ENCODE measurements around the gene IL17A. TPM values are rescaled to one million over a fixed set of nuclear protein-coding genes. Genes with fewer than 3 reads are reported as not detected.
"Not testable (repeated sequence)": the region's sequence is repeated elsewhere in the genome, so short reads cannot be mapped to it uniquely, and the experiment has no call there.

Gene IL17A
- total RNA-seq, 1 experiment from 2014 or later = not detected

- H2AFZ ChIP-seq (ENCODE audit: low read length) = no peak overlapping the region
- H3K9ac ChIP-seq (ENCODE audit: low read length) = no peak overlapping the region
- no peaks in the 10 kb centered on the region for H3K79me2 ChIP-seq (ENCODE audit: low read length)
- H3K4me2 ChIP-seq (ENCODE audit: low read length) = no peak overlapping the region
- no TSS peak for BruUV-seq (replicated peaks)
- H3K4me3 ChIP-seq (ENCODE audit: low read length) = no peak overlapping the region
- no peaks in the 10 kb centered on the region for H3K4me1 ChIP-seq (ENCODE audit: insufficient read depth, low read length)
- H3K9me3 ChIP-seq (ENCODE audit: low read length) = 0 out of 2 replicates have a peak, but pooled peaks cover 7% of the 10 kb centered on the region
- H3K9me2 ChIP-seq (replicated peaks; ENCODE audit: low read length) = no peaks in the 10 kb centered on the region
- no peaks in the 10 kb centered on the region for H3F3A ChIP-seq (ENCODE audit: low read length, unreplicated experiment)
- ATAC-seq (no peak), DNase-seq (no peak)
- intact Hi-C loops (cut with micrococcal nuclease) = no loop called here
- no peak for TF ChIP-seq EZH2 (IDR thresholded peaks at IDR 0.05; ENCODE audit: low read length, unreplicated experiment)
- TF ChIP-seq CTCF (conservative IDR thresholded peaks at IDR 0.05; ENCODE audit: low read depth, low read length) = no peak
- TF ChIP-seq EZH2phosphoT487 (IDR thresholded peaks at IDR 0.05; ENCODE audit: borderline replicate concordance, low read length) = no peak
- no peaks in the 10 kb centered on the region for H3K36me3 ChIP-seq (ENCODE audit: low read depth, low read length)
- H3K27ac ChIP-seq (ENCODE audit: low read length) = no peak overlapping the region
- no peaks in the 10 kb centered on the region for H4K20me1 ChIP-seq (ENCODE audit: low read length)
- CTCF ChIA-PET = no interaction called here
- H3K27me3 ChIP-seq (ENCODE audit: low read length) = peaks cover 10% of the 10 kb centered on the region
- POLR2A ChIA-PET (ENCODE audit: unreplicated experiment) = no interaction called here
These were observed 9.7 kb downstream of the IL17A start for GRCh38 chr6:52195886-52196285.

GRCh38 chr6:52200088-52200487 is 13.9 kb downstream of the IL17A start:
- intact Hi-C loops (cut with micrococcal nuclease); H3K4me3 ChIP-seq (ENCODE audit: low read length); H3K36me3 ChIP-seq (ENCODE audit: low read depth, low read length); POLR2A ChIA-PET (ENCODE audit: unreplicated experiment); H3K9me3 ChIP-seq (ENCODE audit: low read length); H4K20me1 ChIP-seq (ENCODE audit: low read length); H3F3A ChIP-seq (ENCODE audit: low read length, unreplicated experiment); CTCF ChIA-PET; H3K27ac ChIP-seq (ENCODE audit: low read length); H3K4me2 ChIP-seq (ENCODE audit: low read length); ATAC-seq; H3K4me1 ChIP-seq (ENCODE audit: insufficient read depth, low read length); H2AFZ ChIP-seq (ENCODE audit: low read length); H3K9ac ChIP-seq (ENCODE audit: low read length); BruUV-seq (replicated peaks); H3K9me2 ChIP-seq (replicated peaks; ENCODE audit: low read length); H3K27me3 ChIP-seq (ENCODE audit: low read length); DNase-seq; H3K79me2 ChIP-seq (ENCODE audit: low read length): not testable (repeated sequence)

- H3K4me2 ChIP-seq (ENCODE audit: low read length) = no peak overlapping the region
- no peaks in the 10 kb centered on the region for H3K27me3 ChIP-seq (ENCODE audit: low read length)
- intact Hi-C loops (cut with micrococcal nuclease) = no loop called here
- no TSS peak for BruUV-seq (replicated peaks)
- H3K27ac ChIP-seq (ENCODE audit: low read length) = no peak overlapping the region
- no peaks in the 10 kb centered on the region for H3K9me2 ChIP-seq (replicated peaks; ENCODE audit: low read length)
- POLR2A ChIA-PET (ENCODE audit: unreplicated experiment) = no interaction called here
- CTCF ChIA-PET = no interaction called here
- no peak overlapping the region for H3K9ac ChIP-seq (ENCODE audit: low read length)
- 0 out of 2 replicates have a peak, but pooled peaks cover 7% of the 10 kb centered on the region for H3K9me3 ChIP-seq (ENCODE audit: low read length)
- no peaks in the 10 kb centered on the region for H3K36me3 ChIP-seq (ENCODE audit: low read depth, low read length)
- no peak overlapping the region for H2AFZ ChIP-seq (ENCODE audit: low read length)
- H4K20me1 ChIP-seq (ENCODE audit: low read length) = no peaks in the 10 kb centered on the region
- no peak overlapping the region for H3K4me3 ChIP-seq (ENCODE audit: low read length)
- H3F3A ChIP-seq (ENCODE audit: low read length, unreplicated experiment) = no peaks in the 10 kb centered on the region
- no peaks in the 10 kb centered on the region for H3K79me2 ChIP-seq (ENCODE audit: low read length)
- ATAC-seq = no peak
- H3K4me1 ChIP-seq (ENCODE audit: insufficient read depth, low read length) = no peaks in the 10 kb centered on the region
- TF ChIP-seq EZH2 (IDR thresholded peaks at IDR 0.05; ENCODE audit: low read length, unreplicated experiment) (no peak), CTCF (conservative IDR thresholded peaks at IDR 0.05; ENCODE audit: low read depth, low read length) (no peak), EZH2phosphoT487 (IDR thresholded peaks at IDR 0.05; ENCODE audit: borderline replicate concordance, low read length) (no peak)
- no peak for DNase-seq
These were observed 14.9 kb downstream of the IL17A start for GRCh38 chr6:52201046-52201445.

Data from PC-3 (cell line).